ELF-1 (cell line): ENCODE data around the gene DLG1.

Source experiments
- DNase-seq: peaks from one replicate; pipeline ENCODE4 v3.0.0-alpha.2; 2016; ENCODE audit warnings: low read depth, low spot score

The DLG1 gene

GRCh38 chr3:197174927-197175326 lies 123.5 kb downstream of the DLG1 start:
- DNase-seq = no peak

GRCh38 chr3:197173620-197174019 lies 124.8 kb downstream of the DLG1 start:
- no peak for DNase-seq

- no peak for DNase-seq
These were observed 126.8 kb downstream of the DLG1 start for GRCh38 chr3:197171481-197172067.

- no peak for DNase-seq
These were observed 129.4 kb downstream of the DLG1 start for GRCh38 chr3:197169028-197169427.

- DNase-seq = no peak
These were observed 129.8 kb downstream of the DLG1 start for GRCh38 chr3:197168606-197169005.

- no peak for DNase-seq
These were observed 130.3 kb downstream of the DLG1 start for GRCh38 chr3:197168063-197168462.

- DNase-seq = no peak
These were observed 130.9 kb downstream of the DLG1 start for GRCh38 chr3:197167549-197167948.

GRCh38 chr3:197165890-197166289 lies 132.5 kb downstream of the DLG1 start:
- no peak for DNase-seq

GRCh38 chr3:197155046-197155445 lies 143.4 kb downstream of the DLG1 start:
- DNase-seq = no peak

GRCh38 chr3:197151580-197151979 lies 146.8 kb downstream of the DLG1 start:
- no peak for DNase-seq

- no peak for DNase-seq
These were observed 148.9 kb downstream of the DLG1 start for GRCh38 chr3:197149528-197149927.

- DNase-seq = no peak
These were observed 154.2 kb downstream of the DLG1 start for GRCh38 chr3:197144188-197144587.

GRCh38 chr3:197139586-197139985 lies 158.8 kb downstream of the DLG1 start:
- DNase-seq = no peak

- no peak for DNase-seq
These were observed 160.7 kb downstream of the DLG1 start for GRCh38 chr3:197137751-197138150.

- no peak for DNase-seq
These were observed 161.7 kb downstream of the DLG1 start for GRCh38 chr3:197136744-197137143.

GRCh38 chr3:197135212-197135611 lies 163.2 kb downstream of the DLG1 start:
- DNase-seq = no peak

- DNase-seq = no peak
These were observed 165.4 kb downstream of the DLG1 start for GRCh38 chr3:197132916-197133530.

- no peak for DNase-seq
These were observed 172.8 kb downstream of the DLG1 start for GRCh38 chr3:197125636-197126035.

GRCh38 chr3:197124713-197125112 lies 173.7 kb downstream of the DLG1 start:
- DNase-seq = no peak

GRCh38 chr3:197122394-197122793 lies 176.0 kb downstream of the DLG1 start:
- DNase-seq = no peak

- no peak for DNase-seq
These were observed 181.3 kb downstream of the DLG1 start for GRCh38 chr3:197117114-197117513.

GRCh38 chr3:197114007-197114406 lies 184.4 kb downstream of the DLG1 start:
- no peak for DNase-seq

- DNase-seq = no peak
These were observed 186.7 kb downstream of the DLG1 start for GRCh38 chr3:197111685-197112084.

GRCh38 chr3:197105786-197106185 lies 192.6 kb downstream of the DLG1 start:
- DNase-seq = no peak
